Right lobe of liver (tissue), 4 donors: ENCODE results near the gene EXD3.

ENCODE experiments used
- POLR2A ChIP-seq: fragments of 450-650 bp; IDR thresholded peaks from one replicate; pipeline ENCODE4 v1.6.1; 2017; ENCODE audit warnings: antibody characterized with exemption, mild to moderate bottlenecking
- TF ChIP-seq, protein P1 (sequence below), 4 donors: fragments of 200-600 bp in 3 of 4; fragments of 450-650 bp in 1 of 4; IDR thresholded peaks; one replicate each; pipeline versions ENCODE4 v1.5.1 to v1.8.0; 2016 to 2022; ENCODE audit warnings: antibody characterized with exemption in 4 of 4, mild to moderate bottlenecking in 2 of 4
- donor health status: DM: no; HTN: no; CAD: no.
- donor health status: DM: no; HTN: no; CAD: no.
- donor health status: DM: no; HTN: yes; CAD: no.

DNA sequence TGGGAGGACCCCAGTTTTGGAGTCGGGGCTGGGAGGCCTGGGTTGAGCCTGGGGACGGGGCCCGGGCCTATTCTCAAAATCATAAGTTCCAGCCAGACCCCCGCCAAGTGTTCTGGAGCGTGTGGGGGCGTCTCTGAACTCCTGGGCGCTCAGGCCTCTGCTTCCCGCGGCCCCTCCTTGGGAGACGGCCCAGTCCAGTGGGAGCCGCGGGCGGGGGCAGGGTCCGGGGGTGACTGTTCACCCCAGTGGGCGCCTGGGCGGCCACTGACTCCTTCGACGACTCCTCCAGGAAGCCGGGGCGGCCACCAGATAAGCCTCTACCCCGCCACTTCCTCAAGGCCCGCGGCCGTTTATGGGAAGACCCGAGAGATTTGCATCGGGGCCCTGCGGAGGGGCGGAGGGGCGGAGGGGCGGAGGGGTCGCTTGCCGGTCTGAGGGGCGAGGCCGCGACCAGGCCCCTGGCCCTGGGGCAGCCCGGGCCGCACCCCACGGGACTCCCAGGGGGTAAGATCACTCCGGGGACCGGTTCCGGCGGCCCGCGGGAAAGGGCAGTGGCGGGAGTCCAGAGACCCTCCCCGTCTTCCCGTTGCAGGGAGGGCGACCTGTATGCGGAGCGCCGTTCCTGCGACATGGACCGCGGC is 144.8 kb downstream of the EXD3 start:
- TF ChIP-seq, protein P1, sequence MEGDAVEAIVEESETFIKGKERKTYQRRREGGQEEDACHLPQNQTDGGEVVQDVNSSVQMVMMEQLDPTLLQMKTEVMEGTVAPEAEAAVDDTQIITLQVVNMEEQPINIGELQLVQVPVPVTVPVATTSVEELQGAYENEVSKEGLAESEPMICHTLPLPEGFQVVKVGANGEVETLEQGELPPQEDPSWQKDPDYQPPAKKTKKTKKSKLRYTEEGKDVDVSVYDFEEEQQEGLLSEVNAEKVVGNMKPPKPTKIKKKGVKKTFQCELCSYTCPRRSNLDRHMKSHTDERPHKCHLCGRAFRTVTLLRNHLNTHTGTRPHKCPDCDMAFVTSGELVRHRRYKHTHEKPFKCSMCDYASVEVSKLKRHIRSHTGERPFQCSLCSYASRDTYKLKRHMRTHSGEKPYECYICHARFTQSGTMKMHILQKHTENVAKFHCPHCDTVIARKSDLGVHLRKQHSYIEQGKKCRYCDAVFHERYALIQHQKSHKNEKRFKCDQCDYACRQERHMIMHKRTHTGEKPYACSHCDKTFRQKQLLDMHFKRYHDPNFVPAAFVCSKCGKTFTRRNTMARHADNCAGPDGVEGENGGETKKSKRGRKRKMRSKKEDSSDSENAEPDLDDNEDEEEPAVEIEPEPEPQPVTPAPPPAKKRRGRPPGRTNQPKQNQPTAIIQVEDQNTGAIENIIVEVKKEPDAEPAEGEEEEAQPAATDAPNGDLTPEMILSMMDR (IDR thresholded peaks at IDR 0.05), result no peak
- TF ChIP-seq POLR2A, result no peak
